Vagina (tissue), 2 donors: ENCODE results near the gene SPTBN4. TPM values are rescaled to one million over a fixed set of nuclear protein-coding genes. Genes with fewer than 3 reads are reported as not detected.

ENCODE experiments used
- DNase-seq, 2 donors: peaks; one replicate each; pipeline ENCODE4 v3.0.0-alpha.2; 2017; ENCODE audit errors: extremely low spot score in 2 of 2
- H3K27ac ChIP-seq: fragments of 200-600 bp; sonication (generic); one replicate; pipeline ENCODE4 v1.5.1; 2019
- H3K27me3 ChIP-seq: fragments of 200-600 bp; sonication (generic); one replicate; pipeline ENCODE4 v1.5.1; 2019
- H3K36me3 ChIP-seq, 2 donors: fragments of 200-600 bp; sonication (generic); one replicate each; pipeline ENCODE4 v1.5.1; 2017 to 2019
- H3K4me1 ChIP-seq: fragments of 200-600 bp; sonication (generic); one replicate; pipeline ENCODE4 v1.5.1; 2019
- H3K4me3 ChIP-seq, 2 donors: fragments of 200-600 bp; sonication (generic); 1 replicate in 1 of 2; 2 replicates in 1 of 2; pipeline ENCODE4 v1.5.1; 2016 to 2019
- H3K9me3 ChIP-seq: fragments of 200-600 bp; sonication (generic); one replicate; pipeline ENCODE4 v1.5.1; 2019
- CTCF ChIP-seq, 3 experiments: fragments of 450-650 bp in 2 of 3; fragments of 200-600 bp in 1 of 3; sonication (generic) in 1 of 3; IDR thresholded peaks; one replicate each; pipeline ENCODE4 v1.5.1; 2017 to 2019; ENCODE audit warnings: antibody characterized with exemption in 3 of 3, mild to moderate bottlenecking in 2 of 3, moderate library complexity in 2 of 3
- POLR2A ChIP-seq, 2 donors: fragments of 450-650 bp; IDR thresholded peaks; one replicate each; pipeline ENCODE4 v1.6.1; 2017; ENCODE audit warnings: antibody characterized with exemption in 2 of 2, mild to moderate bottlenecking in 2 of 2, moderate library complexity in 2 of 2
- POLR2AphosphoS5 ChIP-seq, 2 donors: sonication (generic); formaldehyde crosslinking; IDR thresholded peaks; one replicate each; pipeline ENCODE4 v1.9.0; 2017; ENCODE audit warnings: antibody characterized with exemption in 2 of 2, mild to moderate bottlenecking in 2 of 2, low read depth in 1 of 2; ENCODE audit not compliant: insufficient read depth in 1 of 2
- intact Hi-C: fragments of 100-400 bp; cut with DNase I; formaldehyde crosslinking; loops from one replicate; pipeline ENCODE4 v1.15.1; 2023
- total RNA-seq: library from RNA; depleted of rRNA; stranded (reverse); fragments of >200 nt; gene quantifications from one replicate; pipeline ENCODE4 v1.2.3, GENCODE V29; 2016

Gene SPTBN4
- total RNA-seq, 1 donor from 2014 or later, result 1.7 TPM

GRCh38 chr19:40571005-40571318 is 104.2 kb downstream of the SPTBN4 start:
- no peak overlapping the region for H3K27ac ChIP-seq
- intact Hi-C loops, result no loop called here

GRCh38 chr19:40571831-40572495 is 105.2 kb downstream of the SPTBN4 start:
- H3K4me1 ChIP-seq, result peaks cover 20% of the 10 kb centered on the region
- no peaks in the 10 kb centered on the region for H3K36me3 ChIP-seq
- no peak for DNase-seq
- H3K4me3 ChIP-seq, result no peak overlapping the region
- H3K27ac ChIP-seq, result no peak overlapping the region
- no peaks in the 10 kb centered on the region for H3K9me3 ChIP-seq
- H3K27me3 ChIP-seq, result peaks cover 4% of the 10 kb centered on the region
- no peak for TF ChIP-seq POLR2AphosphoS5 (IDR thresholded peaks at IDR 0.05; ENCODE audit: insufficient read depth in 1 of 2, low read depth in 1 of 2)
- TF ChIP-seq CTCF (IDR thresholded peaks at IDR 0.05), result no peak
- TF ChIP-seq POLR2A (IDR thresholded peaks at IDR 0.05), result no peak
- intact Hi-C loops, result no loop called here

More at GRCh38 chr19:40571005-40571318, 104.2 kb downstream of the SPTBN4 start:
- TF ChIP-seq POLR2AphosphoS5 (IDR thresholded peaks at IDR 0.05; ENCODE audit: insufficient read depth in 1 of 2, low read depth in 1 of 2), result peak in 1 of 2 donors; percentile 4
- no peak for TF ChIP-seq CTCF (IDR thresholded peaks at IDR 0.05)
- Histone ChIP-seq H3K4me1 (peaks cover 22% of the 10 kb centered on the region), H3K36me3 (no peaks in the 10 kb centered on the region), H3K4me3 (peak overlapping the region in 1 of 2 donors; percentile 42), H3K27me3 (peaks cover 4% of the 10 kb centered on the region), H3K9me3 (no peaks in the 10 kb centered on the region)
- no peak for DNase-seq

GRCh38 chr19:40575326-40575725 is 108.5 kb downstream of the SPTBN4 start:
- intact Hi-C loops, result no loop called here
- no peak overlapping the region for H3K27ac ChIP-seq

GRCh38 chr19:40576151-40576584 is 109.4 kb downstream of the SPTBN4 start:
- H3K4me1 ChIP-seq, result peaks cover 22% of the 10 kb centered on the region
- no peak for TF ChIP-seq POLR2A (IDR thresholded peaks at IDR 0.05)
- no peak for TF ChIP-seq CTCF (IDR thresholded peaks at IDR 0.05)
- no peak for TF ChIP-seq POLR2AphosphoS5 (IDR thresholded peaks at IDR 0.05; ENCODE audit: insufficient read depth in 1 of 2, low read depth in 1 of 2)
- no peak for DNase-seq
- peak overlapping the region; percentile 68 to 78 for H3K4me3 ChIP-seq
- H3K9me3 ChIP-seq, result no peaks in the 10 kb centered on the region
- no peaks in the 10 kb centered on the region for H3K27me3 ChIP-seq
- H3K36me3 ChIP-seq, result peaks cover 0 to 16% of the 10 kb centered on the region in 2 donors
- intact Hi-C loops, result no loop called here
- peak overlapping the region; percentile 68 for H3K27ac ChIP-seq

More at GRCh38 chr19:40575326-40575725, 108.5 kb downstream of the SPTBN4 start:
- TF ChIP-seq POLR2A (IDR thresholded peaks at IDR 0.05) (no peak), POLR2AphosphoS5 (IDR thresholded peaks at IDR 0.05; ENCODE audit: insufficient read depth in 1 of 2, low read depth in 1 of 2) (no peak), CTCF (IDR thresholded peaks at IDR 0.05) (no peak)
- peaks cover 22% of the 10 kb centered on the region for H3K4me1 ChIP-seq
- no peak for DNase-seq
- no peak overlapping the region for H3K4me3 ChIP-seq
- no peaks in the 10 kb centered on the region for H3K9me3 ChIP-seq
- peaks cover 0 to 9% of the 10 kb centered on the region in 2 donors for H3K36me3 ChIP-seq
- H3K27me3 ChIP-seq, result no peaks in the 10 kb centered on the region
